Kidney capillary endothelial cell (primary cell): ENCODE measurements around the gene HADHA.

Source experiments
- DNase-seq: peaks from one replicate; pipeline ENCODE4 v3.0.0-alpha.2; 2018; ENCODE audit warnings: low spot score

Gene HADHA

GRCh38 chr2:26245231-26245732 lies 850 bp upstream of the HADHA start:
- peak; percentile 7 for DNase-seq

- DNase-seq = peak; percentile 28
Observed at GRCh38 chr2:26243470-26244308, 743 bp downstream of the HADHA start.

- no peak for DNase-seq
Observed at GRCh38 chr2:26241928-26242436, 2.5 kb downstream of the HADHA start.

- DNase-seq = no peak
Observed at GRCh38 chr2:26238311-26238958, 6.0 kb downstream of the HADHA start.

GRCh38 chr2:26237868-26238267 lies 6.6 kb downstream of the HADHA start:
- DNase-seq = no peak

GRCh38 chr2:26235089-26235488 lies 9.3 kb downstream of the HADHA start:
- no peak for DNase-seq

- no peak for DNase-seq
Observed at GRCh38 chr2:26230806-26231205, 13.6 kb downstream of the HADHA start.

- DNase-seq = peak; percentile 35
Observed at GRCh38 chr2:26229595-26229994, 14.8 kb downstream of the HADHA start.

GRCh38 chr2:26224095-26224494 lies 20.3 kb downstream of the HADHA start:
- no peak for DNase-seq

GRCh38 chr2:26223018-26223417 lies 21.4 kb downstream of the HADHA start:
- DNase-seq = no peak

GRCh38 chr2:26217720-26218119 lies 26.7 kb downstream of the HADHA start:
- no peak for DNase-seq

- DNase-seq = no peak
Observed at GRCh38 chr2:26216587-26216986, 27.8 kb downstream of the HADHA start.

- DNase-seq = no peak
Observed at GRCh38 chr2:26215833-26216232, 28.6 kb downstream of the HADHA start.

- no peak for DNase-seq
Observed at GRCh38 chr2:26214759-26215158, 29.7 kb downstream of the HADHA start.

GRCh38 chr2:26212011-26212410 lies 32.4 kb downstream of the HADHA start:
- no peak for DNase-seq

GRCh38 chr2:26203906-26204305 lies 40.5 kb downstream of the HADHA start:
- DNase-seq = no peak

- DNase-seq = no peak
Observed at GRCh38 chr2:26202981-26203490, 41.4 kb downstream of the HADHA start.

- no peak for DNase-seq
Observed at GRCh38 chr2:26197516-26197915, 46.9 kb downstream of the HADHA start.

- no peak for DNase-seq
Observed at GRCh38 chr2:26196683-26197418, 47.6 kb downstream of the HADHA start.

GRCh38 chr2:26195040-26195984 lies 49.1 kb downstream of the HADHA start:
- DNase-seq = no peak
